Neuronal stem cell (in vitro differentiated cells): ENCODE data around the gene TRIM21.
"Not testable (repeated sequence)": the region's sequence is repeated elsewhere in the genome, so short reads cannot be mapped to it uniquely, and the experiment has no call there.

Experiments used
- DNase-seq: peaks from one replicate; pipeline ENCODE4 v3.0.0-alpha.2; 2013; ENCODE audit warnings: low spot score
- H2AFZ ChIP-seq: one replicate; pipeline ENCODE4 v1.6.1; 2013; ENCODE audit warnings: mild to moderate bottlenecking, low read length, inconsistent platforms
- H2AK5ac ChIP-seq: 2 replicates; pipeline ENCODE4 v1.6.1; 2013; ENCODE audit warnings: low read depth, mild to moderate bottlenecking, inconsistent platforms, low read length, moderate library complexity, mixed read lengths
- H2BK120ac ChIP-seq: 2 replicates; pipeline ENCODE4 v1.6.1; 2013; ENCODE audit warnings: low read depth, mild to moderate bottlenecking, inconsistent platforms, low read length, moderate library complexity, mixed read lengths
- H2BK12ac ChIP-seq: one replicate; pipeline ENCODE4 v1.6.1; 2013; ENCODE audit warnings: low read length, inconsistent platforms
- H2BK15ac ChIP-seq: 2 replicates; pipeline ENCODE4 v1.6.1; 2013; ENCODE audit warnings: mild to moderate bottlenecking, low read length, inconsistent platforms, mixed read lengths
- H2BK5ac ChIP-seq: one replicate; pipeline ENCODE4 v1.6.1; 2013; ENCODE audit warnings: inconsistent platforms, mild to moderate bottlenecking, low read length, moderate library complexity
- H3K14ac ChIP-seq: one replicate; pipeline ENCODE4 v1.6.1; 2013; ENCODE audit warnings: low read length, inconsistent platforms
- H3K18ac ChIP-seq: 2 replicates; pipeline ENCODE4 v1.6.1; 2013; ENCODE audit warnings: low read length, inconsistent platforms
- H3K23ac ChIP-seq: 2 replicates; pipeline ENCODE4 v1.6.1; 2013; ENCODE audit warnings: low read depth, mild to moderate bottlenecking, mixed read lengths, low read length, inconsistent platforms; ENCODE audit not compliant: poor library complexity
- H3K27ac ChIP-seq: replicated peaks from 3 replicates; pipeline ENCODE4 v1.5.1; 2013; ENCODE audit warnings: low read length, inconsistent platforms
- H3K27me3 ChIP-seq, 3 experiments: 2 replicates each; pipeline ENCODE4 v1.6.1; 2013; ENCODE audit warnings: low read length in 3 of 3, mild to moderate bottlenecking in 2 of 3, inconsistent platforms in 1 of 3, low read depth in 1 of 3, mixed read lengths in 1 of 3, moderate library complexity in 1 of 3; ENCODE audit not compliant: control insufficient read depth in 3 of 3, insufficient read depth in 3 of 3
- H3K36me3 ChIP-seq, 2 donors: replicated peaks in 1 of 2; 2 replicates each; pipeline ENCODE4 v1.6.1; 2013; ENCODE audit warnings: low read length in 2 of 2; ENCODE audit not compliant: control insufficient read depth in 2 of 2, insufficient read depth in 2 of 2
- H3K4ac ChIP-seq: 2 replicates; pipeline ENCODE4 v1.6.1; 2013; ENCODE audit warnings: inconsistent platforms, mild to moderate bottlenecking, low read length, moderate library complexity
- H3K4me1 ChIP-seq, 2 donors: 1 replicate in 1 of 2; 2 replicates in 1 of 2; pipeline ENCODE4 v1.6.1; 2013; ENCODE audit warnings: low read length in 2 of 2, low read depth in 1 of 2; ENCODE audit not compliant: control insufficient read depth in 2 of 2, insufficient read depth in 1 of 2
- H3K4me2 ChIP-seq: one replicate; pipeline ENCODE4 v1.6.1; 2013; ENCODE audit warnings: mild to moderate bottlenecking, low read length, inconsistent platforms; ENCODE audit not compliant: insufficient read depth, poor library complexity, severe bottlenecking
- H3K4me3 ChIP-seq, 2 donors: 2 replicates each; pipeline ENCODE4 v1.5.1; 2013; ENCODE audit warnings: low read length in 2 of 2, mild to moderate bottlenecking in 2 of 2, inconsistent platforms in 1 of 2, moderate library complexity in 1 of 2
- H3K79me1 ChIP-seq: one replicate; pipeline ENCODE4 v1.6.1; 2013; ENCODE audit warnings: low read depth, mild to moderate bottlenecking, inconsistent platforms, low read length, moderate library complexity
- H3K9ac ChIP-seq: one replicate; pipeline ENCODE4 v1.6.1; 2013; ENCODE audit warnings: mild to moderate bottlenecking, low read depth, low read length, inconsistent platforms; ENCODE audit not compliant: poor library complexity
- H3K9me3 ChIP-seq, 2 donors: replicated peaks in 1 of 2; 2 replicates each; pipeline versions ENCODE3 to v1.6.1; 2013; ENCODE audit warnings: low read length in 2 of 2, mild to moderate bottlenecking in 2 of 2, inconsistent platforms in 1 of 2, low read depth in 1 of 2, mixed read lengths in 1 of 2, moderate library complexity in 1 of 2; ENCODE audit not compliant: control insufficient read depth in 2 of 2, insufficient read depth in 1 of 2
- H4K8ac ChIP-seq: one replicate; pipeline ENCODE4 v1.6.1; 2013; ENCODE audit warnings: low read depth, mild to moderate bottlenecking, inconsistent platforms, low read length, moderate library complexity
- H4K91ac ChIP-seq: one replicate; pipeline ENCODE4 v1.6.1; 2013; ENCODE audit warnings: low read length, low read depth, mild to moderate bottlenecking, inconsistent platforms; ENCODE audit not compliant: poor library complexity
- WGBS, 2 donors: extraction: QIAGEN DNeasy Blood & Tissue Kit; methylation state at CpG; one replicate each; pipeline ENCODE4 v1.1.7; 2013; ENCODE audit warnings: missing lambda C conversion rate in 2 of 2, mixed read lengths in 1 of 2; ENCODE audit not compliant: insufficient read length in 2 of 2, insufficient replicate concordance in 1 of 2; ENCODE audit errors: extremely low coverage in 2 of 2; 5-methylcytosine and 5-hydroxymethylcytosine counted together

Gene TRIM21

GRCh38 chr11:4348142-4348541, 45.4 kb downstream of the TRIM21 start:
- H2BK120ac ChIP-seq, H3K18ac ChIP-seq, H2BK5ac ChIP-seq, H3K9ac ChIP-seq, H2AFZ ChIP-seq, H3K4ac ChIP-seq, H4K8ac ChIP-seq, DNase-seq, H4K91ac ChIP-seq, H2AK5ac ChIP-seq, H3K27me3 ChIP-seq, H3K4me3 ChIP-seq, H3K27ac ChIP-seq, H3K36me3 ChIP-seq, H3K9me3 ChIP-seq, H2BK12ac ChIP-seq, H3K4me1 ChIP-seq, H3K79me1 ChIP-seq, H3K4me2 ChIP-seq, H3K23ac ChIP-seq, H3K14ac ChIP-seq, H2BK15ac ChIP-seq: not testable (repeated sequence)
- no CpG with 5 or more reads among the region's 5 CpGs for WGBS, 2 donors

DNA sequence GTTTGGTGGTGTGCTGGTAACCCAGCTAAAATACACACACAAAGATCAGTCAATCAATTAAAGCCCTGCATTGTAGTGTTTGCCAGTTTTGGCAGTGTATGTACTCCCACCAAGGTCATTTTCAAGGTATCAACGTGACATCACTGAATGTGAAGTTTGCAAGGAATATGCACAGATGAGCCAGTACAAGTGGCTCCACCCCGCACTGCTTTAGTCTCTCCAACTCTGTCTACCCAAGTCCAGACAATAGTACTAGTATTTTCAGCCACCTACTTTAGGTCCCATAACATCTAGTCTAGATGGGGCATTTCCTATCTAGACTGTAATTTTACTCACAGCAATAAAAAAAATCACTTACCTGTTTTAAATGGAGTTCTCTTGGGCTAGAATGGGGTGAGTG, 48.1 kb downstream of the TRIM21 start:
- not testable (repeated sequence) for H2AK5ac ChIP-seq, H2BK12ac ChIP-seq, H4K91ac ChIP-seq, H3K4me2 ChIP-seq, DNase-seq, H3K9me3 ChIP-seq, H2AFZ ChIP-seq, H3K18ac ChIP-seq, H3K4ac ChIP-seq, H4K8ac ChIP-seq, H2BK15ac ChIP-seq, H2BK5ac ChIP-seq, H3K14ac ChIP-seq, H3K4me1 ChIP-seq, H3K79me1 ChIP-seq, H2BK120ac ChIP-seq, H3K9ac ChIP-seq, H3K4me3 ChIP-seq, H3K23ac ChIP-seq, H3K36me3 ChIP-seq, H3K27me3 ChIP-seq, H3K27ac ChIP-seq
- WGBS, 2 donors, result no CpG with 5 or more reads among the region's 2 CpGs
